ENCODE data around the gene USP46. TPM values are rescaled to one million over a fixed set of nuclear protein-coding genes. Genes with fewer than 3 reads are reported as not detected.

The USP46 gene
- total and polyA plus RNA-seq, 2 of the 13 experiments (the other 11 are each of a cell fraction or from before 2014, with no cell fraction given), result 4.7 to 17.4 TPM

GRCh38 chr4:52689096-52689495, 30.0 kb upstream of the USP46 start:
- FAIRE-seq, result no peak
- TF ChIP-seq ZNF414 (CRISPR knock-in tag; IDR thresholded peaks at IDR 0.05) (no peak), AGO1 (IDR thresholded peaks at IDR 0.05; ENCODE audit: low read depth, low read length, poor library complexity, severe bottlenecking) (no peak), NRL (CRISPR knock-in tag; IDR thresholded peaks at IDR 0.05; ENCODE audit: borderline replicate concordance) (no peak), ZNF766 (CRISPR knock-in tag; IDR thresholded peaks at IDR 0.05; ENCODE audit: borderline replicate concordance) (no peak), TARDBP (CRISPR knock-in tag; IDR thresholded peaks at IDR 0.05) (no peak), ZNF335 (CRISPR knock-in tag; IDR thresholded peaks at IDR 0.05) (no peak), MBNL3 (CRISPR knock-in tag; conservative IDR thresholded peaks at IDR 0.05) (no peak), MED13 (CRISPR knock-in tag; IDR thresholded peaks at IDR 0.05) (no peak), ZEB1 (IDR thresholded peaks at IDR 0.05; ENCODE audit: insufficient replicate concordance, low read depth) (no peak), HOXA7 (CRISPR knock-in tag; IDR thresholded peaks at IDR 0.05) (no peak), ZIK1 (CRISPR knock-in tag; IDR thresholded peaks at IDR 0.05; ENCODE audit: borderline replicate concordance, low read depth) (no peak), PBX3 (CRISPR knock-in tag; IDR thresholded peaks at IDR 0.05; ENCODE audit: borderline replicate concordance) (no peak), SALL2 (CRISPR knock-in tag; IDR thresholded peaks at IDR 0.05) (no peak), ZBTB20 (CRISPR knock-in tag; IDR thresholded peaks at IDR 0.05; ENCODE audit: borderline replicate concordance, low read depth) (no peak), SRF (IDR thresholded peaks at IDR 0.05; ENCODE audit: low read depth, low read length) (no peak), ARNTL (CRISPR knock-in tag; IDR thresholded peaks at IDR 0.05) (no peak)
- Histone ChIP-seq H3K36me3 (replicated peaks in 1 of 2; ENCODE audit: control insufficient read depth in 1 of 2, insufficient read depth in 2 of 2, low read length in 2 of 2) (no peaks in the 10 kb centered on the region), H3K4me1 (ENCODE audit: insufficient read depth, low read length) (no peaks in the 10 kb centered on the region), H3K9ac (ENCODE audit: insufficient read depth, low read depth, low read length) (no peak overlapping the region), H2AFZ (ENCODE audit: low read length) (no peak overlapping the region), H3K4me2 (ENCODE audit: low read depth, low read length) (no peak overlapping the region), H3K79me2 (ENCODE audit: insufficient read depth, low read length) (no peaks in the 10 kb centered on the region), H3K9me3 (ENCODE audit: low read length) (0 out of 2 replicates have a peak, but pooled peaks cover 6% of the 10 kb centered on the region), H4K20me1 (ENCODE audit: insufficient read depth, low read length) (no peaks in the 10 kb centered on the region), H3K4me3 (replicated peaks in 1 of 3; ENCODE audit: insufficient read depth in 1 of 3, low read depth in 2 of 3, low read length in 3 of 3) (no peak overlapping the region), H3K27ac (ENCODE audit: extremely low read length, insufficient read depth, low read length) (no peak overlapping the region), H3K27me3 (ENCODE audit: control insufficient read depth in 1 of 2, insufficient read depth in 2 of 2, low read length in 2 of 2) (peaks cover 0 to 4% of the 10 kb centered on the region in 2 experiments; a peak in 1 of 5 replicates)
- in situ Hi-C loops (cut with HindIII; ENCODE audit: extremely low pct_ligation_motif_present, low pct_unique_long_range_greater_than_20kb) (no loop called here), intact Hi-C loops (cut with micrococcal nuclease; ENCODE audit: unreplicated experiment) (no loop called here)
- DNase-seq (ENCODE audit: low spot score), result no peak
- no peak for ATAC-seq
- ChIA-PET POLR2A (no interaction called here), CTCF (ENCODE audit: low intra/inter-chr PET ratio, low total read pairs) (no interaction called here)
- no TSS peak for BruUV-seq (replicated peaks)

Data from HepG2 (cell line).